Cardiac septum (tissue), 1 donor: ENCODE measurements around the gene MRGPRG. TPM values are rescaled to one million over a fixed set of nuclear protein-coding genes. Genes with fewer than 3 reads are reported as not detected.
"Not testable (repeated sequence)": the region's sequence is repeated elsewhere in the genome, so short reads cannot be mapped to it uniquely, and the experiment has no call there.

ENCODE experiments used
- DNase-seq: peaks from one replicate; pipeline ENCODE4 v3.0.0-alpha.2; 2020; ENCODE audit warnings: low spot score
- intact Hi-C: fragments of 100-400 bp; cut with DNase I; formaldehyde crosslinking; loops from one replicate; pipeline ENCODE4 v1.14.0; 2022
- total RNA-seq: library from RNA; stranded (reverse); fragmentation: NEBNext Ultra II Directional; extraction: Animal tissue kit (Norgen Biotek cat#: 25700); gene quantifications from one replicate; pipeline ENCODE4 v1.2.1, GENCODE V29; 2021
- donor health status: DM: no; HTN: no; CAD: no.

Gene MRGPRG
- total RNA-seq, 1 donor from 2014 or later = not detected

- no peak for DNase-seq
- intact Hi-C loops = no loop called here
Observed at GRCh38 chr11:3182462-3182852, 36.2 kb downstream of the MRGPRG start.

GRCh38 chr11:3181725-3182461, 36.7 kb downstream of the MRGPRG start:
- DNase-seq = no peak
- intact Hi-C loops = no loop called here

GRCh38 chr11:3180869-3181268, 37.7 kb downstream of the MRGPRG start:
- DNase-seq = no peak
- intact Hi-C loops = no loop called here

- intact Hi-C loops = no loop called here
- DNase-seq = no peak
Observed at GRCh38 chr11:3178349-3178748, 40.3 kb downstream of the MRGPRG start.

- no peak for DNase-seq
- intact Hi-C loops = no loop called here
Observed at GRCh38 chr11:3177931-3178330, 40.7 kb downstream of the MRGPRG start.

GRCh38 chr11:3176487-3176886, 42.1 kb downstream of the MRGPRG start:
- no peak for DNase-seq
- intact Hi-C loops = no loop called here

- no peak for DNase-seq
- intact Hi-C loops = no loop called here
Observed at GRCh38 chr11:3175194-3175593, 43.4 kb downstream of the MRGPRG start.

GRCh38 chr11:3174387-3174786, 44.2 kb downstream of the MRGPRG start:
- intact Hi-C loops = no loop called here
- no peak for DNase-seq

GRCh38 chr11:3173795-3174194, 44.8 kb downstream of the MRGPRG start:
- intact Hi-C loops = no loop called here

GRCh38 chr11:3171931-3172560, 46.6 kb downstream of the MRGPRG start:
- no peak for DNase-seq
- intact Hi-C loops = no loop called here

More at GRCh38 chr11:3173795-3174194, 44.8 kb downstream of the MRGPRG start:
- no peak for DNase-seq

- intact Hi-C loops = no loop called here
- DNase-seq = peak; percentile 68
Observed at GRCh38 chr11:3170756-3171650, 47.6 kb downstream of the MRGPRG start.

GRCh38 chr11:3170044-3170755, 48.4 kb downstream of the MRGPRG start:
- DNase-seq = peak; percentile 69
- intact Hi-C loops = no loop called here

GRCh38 chr11:3169255-3170043, 49.2 kb downstream of the MRGPRG start:
- intact Hi-C loops = loop anchor here (5.0 kb wide), 1 partner anchor 42 kb away; no protein-coding TSS in a partner anchor
- DNase-seq = peak; percentile 76

- intact Hi-C loops = loop anchor here (5.0 kb wide), 1 partner anchor 41 kb away; no protein-coding TSS in a partner anchor
- DNase-seq = not testable (repeated sequence)
Observed at GRCh38 chr11:3168742-3169254, 49.8 kb downstream of the MRGPRG start.

Other genes with a start within 250 kb of the MRGPRG start
- gene NAP1L4, start 226.5 kb downstream of the MRGPRG start, total RNA-seq = 189 TPM
- 17.1 TPM for gene CARS1, start 161.4 kb downstream of the MRGPRG start, total RNA-seq
- 16.6 TPM for gene OSBPL5, start 53.5 kb downstream of the MRGPRG start, total RNA-seq
- 0.38 TPM for gene MRGPRE, start 13.6 kb upstream of the MRGPRG start, total RNA-seq
- gene ZNF195, start 160.3 kb upstream of the MRGPRG start, total RNA-seq = 8.2 TPM